Nephron (organoid): ENCODE measurements around the gene ROBO1.

Experiments used
- H3K27ac Mint-ChIP-seq, 3 experiments: 2 replicates each; pipeline ENCODE4 v1.8.0; 2020; ENCODE audit warnings: mixed read lengths in 3 of 3, mild to moderate bottlenecking in 2 of 3, moderate library complexity in 1 of 3
- H3K27me3 Mint-ChIP-seq: 2 replicates; pipeline ENCODE4 v1.8.0; 2021; ENCODE audit warnings: low read depth, mild to moderate bottlenecking, moderate library complexity, mixed read lengths
- H3K36me3 Mint-ChIP-seq: 2 replicates; pipeline ENCODE4 v1.8.0; 2020; ENCODE audit warnings: low read depth, mixed read lengths
- H3K4me1 Mint-ChIP-seq: 2 replicates; pipeline ENCODE4 v1.8.0; 2020; ENCODE audit warnings: mixed read lengths
- H3K4me3 Mint-ChIP-seq, 3 experiments: 2 replicates each; pipeline ENCODE4 v1.8.0; 2020; ENCODE audit warnings: mild to moderate bottlenecking in 3 of 3, mixed read lengths in 3 of 3, moderate library complexity in 2 of 3
- H3K9me3 Mint-ChIP-seq: 2 replicates; pipeline ENCODE4 v1.8.0; 2020; ENCODE audit warnings: mixed read lengths
- TF ChIP-seq, protein P1 (sequence below), 3 experiments: fragments of 200-600 bp; sonication (generic); IDR thresholded peaks; one replicate each; pipeline ENCODE4 v1.5.0; 2021; ENCODE audit warnings: antibody characterized with exemption in 3 of 3; ENCODE audit not compliant: unreplicated experiment in 3 of 3

Gene ROBO1

GRCh38 chr3:78974181-78974790, 793.5 kb downstream of the ROBO1 start:
- no peaks in the 10 kb centered on the region for H3K36me3 Mint-ChIP-seq
- no peaks in the 10 kb centered on the region for H3K27me3 Mint-ChIP-seq
- TF ChIP-seq, protein P1, sequence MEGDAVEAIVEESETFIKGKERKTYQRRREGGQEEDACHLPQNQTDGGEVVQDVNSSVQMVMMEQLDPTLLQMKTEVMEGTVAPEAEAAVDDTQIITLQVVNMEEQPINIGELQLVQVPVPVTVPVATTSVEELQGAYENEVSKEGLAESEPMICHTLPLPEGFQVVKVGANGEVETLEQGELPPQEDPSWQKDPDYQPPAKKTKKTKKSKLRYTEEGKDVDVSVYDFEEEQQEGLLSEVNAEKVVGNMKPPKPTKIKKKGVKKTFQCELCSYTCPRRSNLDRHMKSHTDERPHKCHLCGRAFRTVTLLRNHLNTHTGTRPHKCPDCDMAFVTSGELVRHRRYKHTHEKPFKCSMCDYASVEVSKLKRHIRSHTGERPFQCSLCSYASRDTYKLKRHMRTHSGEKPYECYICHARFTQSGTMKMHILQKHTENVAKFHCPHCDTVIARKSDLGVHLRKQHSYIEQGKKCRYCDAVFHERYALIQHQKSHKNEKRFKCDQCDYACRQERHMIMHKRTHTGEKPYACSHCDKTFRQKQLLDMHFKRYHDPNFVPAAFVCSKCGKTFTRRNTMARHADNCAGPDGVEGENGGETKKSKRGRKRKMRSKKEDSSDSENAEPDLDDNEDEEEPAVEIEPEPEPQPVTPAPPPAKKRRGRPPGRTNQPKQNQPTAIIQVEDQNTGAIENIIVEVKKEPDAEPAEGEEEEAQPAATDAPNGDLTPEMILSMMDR (IDR thresholded peaks at IDR 0.05; ENCODE audit: unreplicated experiment in 3 of 3), result no peak
- H3K4me3 Mint-ChIP-seq, result peak overlapping the region in 1 of 3 experiments; percentile 12
- no peaks in the 10 kb centered on the region for H3K9me3 Mint-ChIP-seq
- peak overlapping the region; percentile 18 to 79 (median 45) for H3K27ac Mint-ChIP-seq
- peaks cover 19% of the 10 kb centered on the region for H3K4me1 Mint-ChIP-seq

GRCh38 chr3:78972617-78973301, 795.0 kb downstream of the ROBO1 start:
- Mint-ChIP-seq H3K4me1 (peaks cover 21% of the 10 kb centered on the region), H3K9me3 (no peaks in the 10 kb centered on the region), H3K36me3 (peaks cover 2% of the 10 kb centered on the region), H3K27ac (no peak overlapping the region), H3K27me3 (no peaks in the 10 kb centered on the region), H3K4me3 (no peak overlapping the region)
- TF ChIP-seq, protein P1 (IDR thresholded peaks at IDR 0.05; ENCODE audit: unreplicated experiment in 3 of 3), result no peak

- H3K27me3 Mint-ChIP-seq, result no peaks in the 10 kb centered on the region
- H3K36me3 Mint-ChIP-seq, result peaks cover 13% of the 10 kb centered on the region
- no peak overlapping the region for H3K27ac Mint-ChIP-seq
- peaks cover 21% of the 10 kb centered on the region for H3K4me1 Mint-ChIP-seq
- H3K9me3 Mint-ChIP-seq, result no peaks in the 10 kb centered on the region
- TF ChIP-seq, protein P1 (IDR thresholded peaks at IDR 0.05; ENCODE audit: unreplicated experiment in 3 of 3), result no peak
- no peak overlapping the region for H3K4me3 Mint-ChIP-seq
Measured at GRCh38 chr3:78970656-78971055, 797.1 kb downstream of the ROBO1 start.

- Mint-ChIP-seq H3K9me3 (no peaks in the 10 kb centered on the region), H3K27me3 (no peaks in the 10 kb centered on the region), H3K4me3 (no peak overlapping the region), H3K4me1 (peaks cover 15% of the 10 kb centered on the region), H3K27ac (no peak overlapping the region), H3K36me3 (peaks cover 13% of the 10 kb centered on the region)
- TF ChIP-seq, protein P1 (IDR thresholded peaks at IDR 0.05; ENCODE audit: unreplicated experiment in 3 of 3), result no peak
Measured at GRCh38 chr3:78969483-78969882, 798.3 kb downstream of the ROBO1 start.

- peak overlapping the region in 1 of 3 experiments; percentile 14 for H3K27ac Mint-ChIP-seq
- TF ChIP-seq, protein P1 (IDR thresholded peaks at IDR 0.05; ENCODE audit: unreplicated experiment in 3 of 3), result no peak
- peaks cover 28% of the 10 kb centered on the region for H3K36me3 Mint-ChIP-seq
- no peaks in the 10 kb centered on the region for H3K27me3 Mint-ChIP-seq
- peaks cover 8% of the 10 kb centered on the region for H3K4me1 Mint-ChIP-seq
- H3K9me3 Mint-ChIP-seq, result peaks cover 7% of the 10 kb centered on the region
- H3K4me3 Mint-ChIP-seq, result no peak overlapping the region
Measured at GRCh38 chr3:78967061-78967460, 800.7 kb downstream of the ROBO1 start.

- no peak overlapping the region for H3K27ac Mint-ChIP-seq
- H3K4me3 Mint-ChIP-seq, result no peak overlapping the region
- peaks cover 7% of the 10 kb centered on the region for H3K9me3 Mint-ChIP-seq
- H3K27me3 Mint-ChIP-seq, result no peaks in the 10 kb centered on the region
- H3K4me1 Mint-ChIP-seq, result no peaks in the 10 kb centered on the region
- TF ChIP-seq, protein P1 (IDR thresholded peaks at IDR 0.05; ENCODE audit: unreplicated experiment in 3 of 3), result no peak
- peaks cover 41% of the 10 kb centered on the region for H3K36me3 Mint-ChIP-seq
Measured at GRCh38 chr3:78963771-78964170, 804.0 kb downstream of the ROBO1 start.
